Measurements from ENCODE around the gene TSPAN7. TPM values are rescaled to one million over a fixed set of nuclear protein-coding genes. Genes with fewer than 3 reads are reported as not detected.

The TSPAN7 gene
- total RNA-seq, 1 experiment from 2014 or later = 3.5 TPM

GRCh38 chrX:38682095-38682494 lies 120.8 kb downstream of the TSPAN7 start:
- no peak overlapping the region for H2BK15ac ChIP-seq (ENCODE audit: low read depth, low read length)
- no peak overlapping the region for H3K23ac ChIP-seq (ENCODE audit: insufficient read length, low read depth, low read length)
- H3K79me1 ChIP-seq (ENCODE audit: insufficient read depth, low read depth, low read length, poor library complexity, severe bottlenecking) = no peaks in the 10 kb centered on the region
- H3K27me3 ChIP-seq (ENCODE audit: insufficient read depth, low read length) = no peaks in the 10 kb centered on the region
- H3K27ac Mint-ChIP-seq = no peak overlapping the region
- no peak overlapping the region for H3K4me2 ChIP-seq (ENCODE audit: insufficient read depth, insufficient read length, low read length)
- no peaks in the 10 kb centered on the region for H3K79me2 ChIP-seq (ENCODE audit: insufficient read depth, low read length)
- H3T11ph ChIP-seq (ENCODE audit: low read length) = no peak overlapping the region
- no peaks in the 10 kb centered on the region for H3K9me3 ChIP-seq (ENCODE audit: control insufficient read depth, low read depth, low read length)
- no peaks in the 10 kb centered on the region for H4K20me1 ChIP-seq (ENCODE audit: control insufficient read depth, insufficient read depth, insufficient read length)
- H4K91ac ChIP-seq (ENCODE audit: insufficient read length, low read depth, low read length) = no peak overlapping the region
- H2AK5ac ChIP-seq (ENCODE audit: insufficient read length, low read length) = no peak overlapping the region
- TF ChIP-seq CTCF (conservative IDR thresholded peaks at IDR 0.05) = no peak
- peaks cover 48 to 57% of the 10 kb centered on the region in 2 experiments for H3K9me3 Mint-ChIP-seq
- H2BK5ac ChIP-seq (ENCODE audit: insufficient read length, low read length) = no peak overlapping the region
- no peak overlapping the region for H2BK20ac ChIP-seq (ENCODE audit: low read depth, low read length, poor library complexity, severe bottlenecking)
- no peaks in the 10 kb centered on the region for H3K23me2 ChIP-seq (ENCODE audit: insufficient read length, low read depth, low read length, poor library complexity, severe bottlenecking)
- no peak overlapping the region for H3K4ac ChIP-seq (ENCODE audit: low read depth, low read length)
- no peaks in the 10 kb centered on the region; a peak in 1 of 7 replicates for H3K36me3 Mint-ChIP-seq (ENCODE audit: insufficient read depth in 1 of 3, low read depth in 3 of 3)
- no peak overlapping the region for H2BK12ac ChIP-seq (ENCODE audit: insufficient read length, low read depth, low read length)
- H2BK120ac ChIP-seq (ENCODE audit: low read depth, low read length, poor library complexity, severe bottlenecking) = no peak overlapping the region
- no peak for DNase-seq
- no CpG with 5 or more reads among the region's 2 CpGs for WGBS (ENCODE audit: extremely low coverage, insufficient read length, low lambda C conversion rate)
- no peak overlapping the region for H3K9ac ChIP-seq (ENCODE audit: extremely low read depth, insufficient read length, low read length)
- H3K56ac ChIP-seq (ENCODE audit: insufficient read length, low read depth, low read length) = no peak overlapping the region
- no peak overlapping the region for H3K4me3 Mint-ChIP-seq
- H3K18ac ChIP-seq (ENCODE audit: insufficient read length, low read depth, low read length) = no peak overlapping the region
- no peak overlapping the region for H3K27ac ChIP-seq (ENCODE audit: insufficient read length, low read depth, low read length)
- H3K4me1 ChIP-seq (ENCODE audit: insufficient read depth, low read length) = no peaks in the 10 kb centered on the region
- H3K27me3 Mint-ChIP-seq (ENCODE audit: low read depth) = no peaks in the 10 kb centered on the region
- H3K14ac ChIP-seq (ENCODE audit: insufficient read depth, low read length) = no peak overlapping the region
- no peak overlapping the region for H4K8ac ChIP-seq (replicated peaks; ENCODE audit: insufficient read length, low read depth, low read length)
- H3K4me1 Mint-ChIP-seq = no peaks in the 10 kb centered on the region
- H2AFZ ChIP-seq (ENCODE audit: low read length) = no peak overlapping the region
- no peak overlapping the region for H4K5ac ChIP-seq (ENCODE audit: insufficient read length, low read depth, low read length)

Data from H9 (cell line).